HuH-7 (cell line): ENCODE data around the gene DPH2.

Source experiments
- DNase-seq: peaks from one replicate; pipeline ENCODE4 v3.0.0; 2011; ENCODE audit warnings: low spot score

The DPH2 gene

GRCh38 chr1:43969746-43970466 lies at the start of gene DPH2:
Gene DPH2, plus strand, starts transcription at chr1:43970010. Its CDS starts 166 bp downstream, at chr1:43970176.
- DNase-seq, result peak; percentile 99

GRCh38 chr1:43921022-43921421 lies 48.8 kb upstream of the DPH2 start:
- no peak for DNase-seq

GRCh38 chr1:43924516-43924915 lies 45.3 kb upstream of the DPH2 start:
- DNase-seq, result no peak

GRCh38 chr1:43925846-43926245 lies 44.0 kb upstream of the DPH2 start:
- no peak for DNase-seq

GRCh38 chr1:43930168-43930948 lies 39.5 kb upstream of the DPH2 start:
- peak; percentile 78 for DNase-seq

GRCh38 chr1:43930949-43931275 lies 38.9 kb upstream of the DPH2 start:
- DNase-seq, result no peak

GRCh38 chr1:43931711-43932660 lies 37.8 kb upstream of the DPH2 start:
- DNase-seq, result no peak

GRCh38 chr1:43932786-43933385 lies 36.9 kb upstream of the DPH2 start:
- no peak for DNase-seq

GRCh38 chr1:43933386-43934100 lies 36.3 kb upstream of the DPH2 start, which contains the start of gene ARTN:
Gene ARTN, plus strand, starts transcription at chr1:43933801. Its CDS starts 1,856 bp downstream, at chr1:43935657.
- DNase-seq, result no peak

GRCh38 chr1:43934101-43934985 lies 35.5 kb upstream of the DPH2 start:
- DNase-seq, result peak; percentile 96

- DNase-seq, result peak; percentile 42
These were observed 34.9 kb upstream of the DPH2 start for GRCh38 chr1:43934986-43935324.

- peak; percentile 51 for DNase-seq
These were observed 33.9 kb upstream of the DPH2 start for GRCh38 chr1:43935711-43936427.

GRCh38 chr1:43936431-43937151 lies 33.2 kb upstream of the DPH2 start:
- peak; percentile 92 for DNase-seq

- DNase-seq, result no peak
These were observed 32.5 kb upstream of the DPH2 start for GRCh38 chr1:43937179-43937865.

- DNase-seq, result no peak
These were observed 31.4 kb upstream of the DPH2 start for GRCh38 chr1:43938383-43938782.

GRCh38 chr1:43938892-43939587 lies 30.8 kb upstream of the DPH2 start:
- no peak for DNase-seq

- no peak for DNase-seq
These were observed 27.4 kb upstream of the DPH2 start for GRCh38 chr1:43942411-43942810.

GRCh38 chr1:43944860-43945259 lies 24.9 kb upstream of the DPH2 start:
- no peak for DNase-seq
